Measurements from ENCODE around the gene LMX1A. TPM values are rescaled to one million over a fixed set of nuclear protein-coding genes. Genes with fewer than 3 reads are reported as not detected.

LMX1A gene
- total RNA-seq, 1 donor from 2014 or later, result not detected

- TF ChIP-seq, protein P1, sequence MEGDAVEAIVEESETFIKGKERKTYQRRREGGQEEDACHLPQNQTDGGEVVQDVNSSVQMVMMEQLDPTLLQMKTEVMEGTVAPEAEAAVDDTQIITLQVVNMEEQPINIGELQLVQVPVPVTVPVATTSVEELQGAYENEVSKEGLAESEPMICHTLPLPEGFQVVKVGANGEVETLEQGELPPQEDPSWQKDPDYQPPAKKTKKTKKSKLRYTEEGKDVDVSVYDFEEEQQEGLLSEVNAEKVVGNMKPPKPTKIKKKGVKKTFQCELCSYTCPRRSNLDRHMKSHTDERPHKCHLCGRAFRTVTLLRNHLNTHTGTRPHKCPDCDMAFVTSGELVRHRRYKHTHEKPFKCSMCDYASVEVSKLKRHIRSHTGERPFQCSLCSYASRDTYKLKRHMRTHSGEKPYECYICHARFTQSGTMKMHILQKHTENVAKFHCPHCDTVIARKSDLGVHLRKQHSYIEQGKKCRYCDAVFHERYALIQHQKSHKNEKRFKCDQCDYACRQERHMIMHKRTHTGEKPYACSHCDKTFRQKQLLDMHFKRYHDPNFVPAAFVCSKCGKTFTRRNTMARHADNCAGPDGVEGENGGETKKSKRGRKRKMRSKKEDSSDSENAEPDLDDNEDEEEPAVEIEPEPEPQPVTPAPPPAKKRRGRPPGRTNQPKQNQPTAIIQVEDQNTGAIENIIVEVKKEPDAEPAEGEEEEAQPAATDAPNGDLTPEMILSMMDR (conservative IDR thresholded peaks at IDR 0.05), result no peak
- no peaks in the 10 kb centered on the region for H3K9me3 Mint-ChIP-seq
- H3K4me1 Mint-ChIP-seq, result peaks cover 17% of the 10 kb centered on the region
- peak overlapping the region; percentile 54 for H3K4me3 Mint-ChIP-seq
- peaks cover 92% of the 10 kb centered on the region for H3K27me3 Mint-ChIP-seq (ENCODE audit: low read depth)
- H3K27ac Mint-ChIP-seq (ENCODE audit: unreplicated experiment), result no peak overlapping the region
- no peaks in the 10 kb centered on the region for H3K36me3 Mint-ChIP-seq (ENCODE audit: low read depth)
- no peak for DNase-seq (ENCODE audit: low read depth, low spot score)
These were observed 19.1 kb upstream of the LMX1A start for GRCh38 chr1:165375623-165376022.

DNA sequence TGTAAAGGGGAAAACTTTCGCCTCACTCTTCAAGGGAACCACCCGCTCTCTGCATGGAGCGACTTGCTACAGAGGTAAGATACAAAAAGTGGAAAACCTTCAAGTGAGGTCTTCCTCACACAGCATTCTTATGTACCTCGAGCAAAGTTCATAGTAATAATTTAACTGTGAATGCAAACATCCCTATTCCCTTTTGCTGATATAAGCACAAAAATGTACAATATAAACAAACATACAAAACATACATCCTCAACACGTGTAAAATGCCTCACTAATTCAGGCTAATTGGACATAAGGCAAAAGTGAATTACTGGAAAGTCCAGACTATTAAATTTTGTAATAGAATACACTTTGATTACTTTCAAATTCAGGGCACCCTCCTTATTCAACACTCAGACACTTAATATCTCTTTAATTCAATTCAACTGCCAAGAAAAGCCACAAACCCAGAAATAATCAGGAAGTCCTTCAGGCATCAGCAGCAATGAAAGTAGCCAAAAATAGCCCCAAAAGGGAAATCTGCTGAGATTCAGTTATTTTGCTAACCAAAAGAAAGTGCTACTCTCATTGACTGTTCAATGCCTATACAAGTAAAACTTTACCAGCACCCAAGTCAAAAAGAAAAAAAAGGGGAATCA is 15.2 kb upstream of the LMX1A start:
- Mint-ChIP-seq H3K27me3 (ENCODE audit: low read depth) (peaks cover 95% of the 10 kb centered on the region), H3K36me3 (ENCODE audit: low read depth) (no peaks in the 10 kb centered on the region), H3K4me3 (no peak overlapping the region), H3K4me1 (peaks cover 12% of the 10 kb centered on the region), H3K9me3 (no peaks in the 10 kb centered on the region), H3K27ac (ENCODE audit: unreplicated experiment) (no peak overlapping the region)
- DNase-seq (ENCODE audit: low read depth, low spot score), result no peak
- TF ChIP-seq, protein P1 (conservative IDR thresholded peaks at IDR 0.05), result no peak

GRCh38 chr1:165369255-165369848 is 12.8 kb upstream of the LMX1A start:
- H3K4me1 Mint-ChIP-seq, result no peaks in the 10 kb centered on the region
- TF ChIP-seq, protein P1 (conservative IDR thresholded peaks at IDR 0.05), result peak; percentile 89
- H3K27me3 Mint-ChIP-seq (ENCODE audit: low read depth), result peaks cover 97% of the 10 kb centered on the region
- no peak overlapping the region for H3K27ac Mint-ChIP-seq (ENCODE audit: unreplicated experiment)
- H3K36me3 Mint-ChIP-seq (ENCODE audit: low read depth), result no peaks in the 10 kb centered on the region
- H3K9me3 Mint-ChIP-seq, result no peaks in the 10 kb centered on the region
- peak; percentile 81 for DNase-seq (ENCODE audit: low read depth, low spot score)
- no peak overlapping the region for H3K4me3 Mint-ChIP-seq

GRCh38 chr1:165367375-165367993 is 11.0 kb upstream of the LMX1A start:
- Mint-ChIP-seq H3K9me3 (no peaks in the 10 kb centered on the region), H3K27me3 (ENCODE audit: low read depth) (peaks cover 94% of the 10 kb centered on the region), H3K36me3 (ENCODE audit: low read depth) (no peaks in the 10 kb centered on the region), H3K4me3 (no peak overlapping the region), H3K27ac (ENCODE audit: unreplicated experiment) (no peak overlapping the region), H3K4me1 (no peaks in the 10 kb centered on the region)
- TF ChIP-seq, protein P1 (conservative IDR thresholded peaks at IDR 0.05), result peak; percentile 88
- peak; percentile 91 for DNase-seq (ENCODE audit: low read depth, low spot score)

DNA sequence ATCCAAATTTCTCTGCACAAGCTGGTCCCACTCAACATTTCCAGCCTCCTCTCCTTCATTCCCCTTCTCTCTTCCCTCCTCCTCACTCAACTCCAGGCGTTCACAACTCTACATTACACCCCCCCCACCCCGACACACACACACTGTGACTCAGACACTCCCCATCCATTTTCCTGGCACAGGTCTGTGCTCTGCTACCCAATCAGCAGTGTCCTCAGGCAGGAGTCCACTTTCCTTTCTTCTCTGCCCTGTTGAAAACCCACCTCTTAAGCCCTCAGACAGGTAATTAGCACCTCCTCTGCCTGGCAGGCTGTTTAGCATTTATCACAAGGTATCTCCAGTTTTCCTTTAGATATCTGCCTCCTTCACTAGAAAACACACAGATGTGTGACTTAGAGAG is 8.8 kb upstream of the LMX1A start:
- no peak overlapping the region for H3K4me3 Mint-ChIP-seq
- H3K36me3 Mint-ChIP-seq (ENCODE audit: low read depth), result no peaks in the 10 kb centered on the region
- TF ChIP-seq, protein P1 (conservative IDR thresholded peaks at IDR 0.05), result no peak
- H3K27ac Mint-ChIP-seq (ENCODE audit: unreplicated experiment), result no peak overlapping the region
- H3K9me3 Mint-ChIP-seq, result no peaks in the 10 kb centered on the region
- H3K27me3 Mint-ChIP-seq (ENCODE audit: low read depth), result peaks cover 93% of the 10 kb centered on the region
- no peak for DNase-seq (ENCODE audit: low read depth, low spot score)
- H3K4me1 Mint-ChIP-seq, result no peaks in the 10 kb centered on the region
